T-cell (primary cell): ENCODE data around the gene APBB2. TPM values are rescaled to one million over a fixed set of nuclear protein-coding genes. Genes with fewer than 3 reads are reported as not detected.

Experiments
- ATAC-seq, 4 experiments: fragments of 200-7000 bp in 3 of 4; fragments of 150-1000 bp in 1 of 4; cut with Tn5 transposase; replicated peaks in 1 of 4; 1 replicate in 3 of 4; 2 replicates in 1 of 4; pipeline ENCODE4 v1.10.0; 2021; ENCODE audit warnings: moderate library complexity in 3 of 4, mild to moderate bottlenecking in 2 of 4, moderate number of reproducible peaks in 1 of 4
- CTCF ChIA-PET, 2 donors: fragments of 300-600 bp; sonication (Branson Sonifier 250); formaldehyde crosslinking; loops; one replicate each; lab custom pipeline; 2022; ENCODE audit warnings: antibody characterized with exemption in 2 of 2; lab: Charles Lee
- POLR2A ChIA-PET, 2 donors: fragments of 300-600 bp; sonication (Branson Sonifier 250); formaldehyde crosslinking; loops; one replicate each; lab custom pipeline; 2022; ENCODE audit warnings: antibody characterized with exemption in 2 of 2; lab: Charles Lee
- DNase-seq, 35 experiments: peaks; one replicate each; pipeline versions ENCODE4 v3.0.0 to v3.0.0-alpha.2; 2013 to 2023
- H3K27ac ChIP-seq: one replicate; pipeline ENCODE4 v1.5.1; 2013; ENCODE audit warnings: low read length
- H3K27me3 ChIP-seq, 2 experiments: replicated peaks in 1 of 2; 1 replicate in 1 of 2; 2 replicates in 1 of 2; pipeline versions ENCODE4 v1.6.1 to v1.7.0; 2013; ENCODE audit warnings: low read length in 1 of 2, mixed read lengths in 1 of 2; ENCODE audit not compliant: control insufficient read depth in 2 of 2, insufficient read depth in 2 of 2; ENCODE audit errors: extremely low read depth in 1 of 2
- H3K36me3 ChIP-seq, 2 donors: 1 replicate in 1 of 2; 2 replicates in 1 of 2; pipeline versions ENCODE4 v1.6.1 to v1.7.0; 2013; ENCODE audit warnings: low read length in 1 of 2; ENCODE audit not compliant: control insufficient read depth in 2 of 2, insufficient read depth in 1 of 2; ENCODE audit errors: extremely low read depth in 1 of 2
- H3K4me1 ChIP-seq, 2 experiments: 1 replicate in 1 of 2; 2 replicates in 1 of 2; pipeline versions ENCODE4 v1.6.1 to v1.7.0; 2013; ENCODE audit warnings: low read length in 2 of 2, mixed read lengths in 1 of 2; ENCODE audit not compliant: insufficient read depth in 2 of 2, control insufficient read depth in 1 of 2; ENCODE audit errors: extremely low read depth in 1 of 2
- H3K4me3 ChIP-seq, 2 donors: 1 replicate in 1 of 2; 2 replicates in 1 of 2; pipeline versions ENCODE4 v1.5.1 to v1.7.0; 2013; ENCODE audit warnings: mild to moderate bottlenecking in 2 of 2, low read length in 1 of 2, moderate library complexity in 1 of 2; ENCODE audit not compliant: control insufficient read depth in 1 of 2; ENCODE audit errors: extremely low read depth in 1 of 2
- H3K9me3 ChIP-seq: 2 replicates; pipeline ENCODE4 v1.7.0; 2013
- H3K27ac Mint-ChIP-seq, 2 donors: one replicate each; pipeline ENCODE4 v1.8.0; 2020 to 2021; ENCODE audit warnings: mild to moderate bottlenecking in 2 of 2, mixed read lengths in 2 of 2
- H3K27me3 Mint-ChIP-seq, 2 donors: one replicate each; pipeline ENCODE4 v1.8.0; 2021 to 2022; ENCODE audit warnings: mixed read lengths in 2 of 2
- H3K36me3 Mint-ChIP-seq: one replicate; pipeline ENCODE4 v1.8.0; 2021; ENCODE audit warnings: mixed read lengths
- H3K4me1 Mint-ChIP-seq, 3 donors: one replicate each; pipeline ENCODE4 v1.8.0; 2020 to 2022; ENCODE audit warnings: mixed read lengths in 3 of 3, mild to moderate bottlenecking in 1 of 3
- H3K4me3 Mint-ChIP-seq, 3 donors: one replicate each; pipeline ENCODE4 v1.8.0; 2020 to 2022; ENCODE audit warnings: mild to moderate bottlenecking in 3 of 3, mixed read lengths in 3 of 3, moderate library complexity in 3 of 3
- H3K9me3 Mint-ChIP-seq, 3 donors: one replicate each; pipeline ENCODE4 v1.8.0; 2020 to 2022; ENCODE audit warnings: mixed read lengths in 3 of 3
- whole genome bisulfite sequencing: methylation state at CpG from one replicate; pipeline ENCODE4 v1.1.5; 2013; ENCODE audit warnings: missing lambda C conversion rate; ENCODE audit not compliant: insufficient coverage; 5-methylcytosine and 5-hydroxymethylcytosine counted together
- total RNA-seq, 35 experiments: library from RNA in 6 of 35; stranded (reverse) in 6 of 35; fragments of 120-200 nt in 1 of 35; gene quantifications; one replicate each; pipeline versions ENCODE4 v1.2.1 to v1.2.4 and lab custom pipeline; 2013 to 2026

APBB2 gene
- total RNA-seq, 5 donors from 2014 or later (not counting 1 experiment from before 2014, with no cell fraction given) = 0.23 to 1.6 (median 0.70) TPM

DNA sequence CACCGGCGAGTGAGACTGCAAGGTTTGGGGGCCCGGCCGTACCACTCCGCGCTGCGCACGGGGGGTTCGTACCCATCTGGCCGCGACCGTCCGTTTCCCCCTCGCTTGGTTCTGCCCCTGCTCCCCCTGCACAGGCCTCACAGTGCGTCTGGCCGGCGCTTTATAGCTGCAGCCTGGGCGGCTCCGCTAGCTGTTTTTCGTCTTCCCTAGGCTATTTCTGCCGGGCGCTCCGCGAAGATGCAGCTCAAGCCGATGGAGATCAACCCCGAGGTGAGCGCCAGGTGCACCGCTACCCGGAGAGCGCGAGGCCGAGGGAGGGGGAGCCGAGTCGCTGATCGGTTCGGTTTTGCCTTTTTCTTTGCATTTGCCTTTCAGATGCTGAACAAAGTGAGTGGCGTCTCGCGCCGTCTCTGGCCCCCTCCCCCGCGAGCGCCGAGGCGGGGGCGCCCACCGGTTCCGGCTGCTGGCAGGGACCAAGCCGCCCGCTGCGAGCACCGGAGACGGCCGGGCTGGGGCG is 42.5 kb upstream of the APBB2 start, which contains the start of gene UCHL1:
Gene UCHL1 (plus strand): TSS at position 189 of the 517 bp plus-strand sequence. CDS start 49 bp downstream, at position 238.
- ATAC-seq (peak in 1 of 4 experiments; percentile 25), DNase-seq (no peak)
- ChIA-PET POLR2A (no interaction called here), CTCF (no interaction called here)
- WGBS = 7% methylated on average over 54 of the region's 55 CpGs
- H3K36me3 ChIP-seq = no peaks in the 10 kb centered on the region
- Mint-ChIP-seq H3K27me3 (peaks cover 42 to 50% of the 10 kb centered on the region in 2 donors), H3K4me3 (peak within 1 kb of the TSS; percentile 50 to 69 (median 68)), H3K36me3 (no peaks in the 10 kb centered on the region), H3K9me3 (peaks cover 0 to 2% (median 0%) of the 10 kb centered on the region in 3 donors), H3K4me1 (peaks cover 5 to 13% (median 12%) of the 10 kb centered on the region in 3 donors), H3K27ac (no peak within 1 kb of the TSS)
- peaks cover 0 to 8% of the 10 kb centered on the region in 2 experiments for H3K4me1 ChIP-seq
- H3K4me3 ChIP-seq = peak within 1 kb of the TSS in 1 of 2 donors; percentile 58
- H3K9me3 ChIP-seq = no peaks in the 10 kb centered on the region
- H3K27ac ChIP-seq = no peak within 1 kb of the TSS
- peaks cover 13 to 19% of the 10 kb centered on the region in 2 experiments for H3K27me3 ChIP-seq

DNA sequence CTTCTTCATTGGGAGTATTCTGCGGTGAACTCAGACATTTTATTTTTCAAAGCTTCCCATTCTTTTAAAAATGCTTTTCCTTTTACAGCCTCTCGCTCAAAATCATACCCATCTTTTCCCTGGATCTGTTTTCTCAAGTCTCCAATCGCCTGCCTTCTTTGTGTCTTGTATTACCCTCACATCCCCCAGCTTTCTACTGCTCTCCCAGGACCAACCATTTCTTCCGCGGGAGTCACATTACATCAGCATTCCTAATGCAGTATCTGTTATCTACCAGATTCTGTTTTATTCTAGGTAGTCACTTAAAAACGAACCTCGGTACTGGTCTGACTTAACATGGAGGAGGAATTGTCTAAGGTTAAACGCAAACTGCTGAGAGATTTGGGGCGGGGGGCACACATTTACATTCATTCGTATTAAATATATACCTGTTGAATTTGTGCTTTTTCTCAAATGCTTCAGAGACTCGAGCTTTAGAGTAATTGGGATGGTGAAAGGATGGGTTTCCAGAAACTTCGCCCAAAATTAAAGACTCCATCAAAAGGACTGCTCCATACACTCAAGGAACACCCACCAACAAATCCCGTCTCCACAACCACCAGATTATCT is 41.9 kb upstream of the APBB2 start:
- Mint-ChIP-seq H3K4me3 (peak overlapping the region in 2 of 3 donors; percentile 50 to 64), H3K27ac (no peak overlapping the region), H3K9me3 (peaks cover 0 to 2% (median 0%) of the 10 kb centered on the region in 3 donors), H3K4me1 (peaks cover 5 to 13% (median 12%) of the 10 kb centered on the region in 3 donors), H3K27me3 (peaks cover 38 to 48% of the 10 kb centered on the region in 2 donors), H3K36me3 (no peaks in the 10 kb centered on the region)
- POLR2A ChIA-PET = no interaction called here
- CTCF ChIA-PET = interaction anchor here in 1 of 2 donors (0.7 kb wide), 1 partner anchor 628 kb away, joined by 3 read pairs; no protein-coding TSS in a partner anchor
- ATAC-seq (no peak), DNase-seq (no peak)
- Histone ChIP-seq H3K27me3 (peaks cover 13 to 19% of the 10 kb centered on the region in 2 experiments), H3K4me1 (peaks cover 0 to 8% of the 10 kb centered on the region in 2 experiments), H3K9me3 (no peaks in the 10 kb centered on the region), H3K4me3 (no peak overlapping the region), H3K27ac (no peak overlapping the region), H3K36me3 (no peaks in the 10 kb centered on the region)
- WGBS = 24% methylated on average over 6 of the region's 13 CpGs

DNA sequence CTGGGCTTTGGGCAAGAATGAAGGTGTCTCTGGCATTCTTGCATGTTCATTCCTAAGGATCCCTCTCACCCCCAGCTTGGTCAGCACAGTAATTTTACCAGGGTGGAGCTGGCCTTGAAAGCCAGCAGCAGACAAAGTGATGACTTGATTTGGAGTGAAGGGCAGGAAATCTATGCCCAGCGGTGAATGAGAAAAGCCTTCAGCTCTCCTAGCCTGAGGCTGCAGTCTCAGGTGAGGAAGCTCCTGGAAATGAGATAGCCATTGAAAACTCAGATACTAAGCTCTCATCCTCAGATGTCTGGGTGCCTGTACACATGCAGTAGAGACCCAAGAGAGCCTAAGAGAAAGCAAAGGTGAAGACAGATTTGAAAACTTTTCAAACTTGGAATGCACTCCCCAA is 31.6 kb upstream of the APBB2 start:
- peaks cover 9 to 27% of the 10 kb centered on the region in 2 donors for H3K27me3 Mint-ChIP-seq
- no peak overlapping the region for H3K4me3 Mint-ChIP-seq
- WGBS = 71% methylated on average over 1 of the region's 1 CpG
- Histone ChIP-seq H3K9me3 (no peaks in the 10 kb centered on the region), H3K36me3 (no peaks in the 10 kb centered on the region), H3K27me3 (peaks cover 0 to 3% of the 10 kb centered on the region in 2 experiments), H3K4me3 (no peak overlapping the region), H3K4me1 (no peaks in the 10 kb centered on the region), H3K27ac (no peak overlapping the region)
- no peak for ATAC-seq
- H3K36me3 Mint-ChIP-seq = no peaks in the 10 kb centered on the region
- ChIA-PET CTCF (interaction anchor here in 1 of 2 donors (0.7 kb wide), 1 partner anchor 34 kb away, joined by 6 read pairs; no protein-coding TSS in a partner anchor), POLR2A (no interaction called here)
- H3K4me1 Mint-ChIP-seq = no peaks in the 10 kb centered on the region
- no peak for DNase-seq
- no peak overlapping the region for H3K27ac Mint-ChIP-seq
- peaks cover 0 to 4% (median 0%) of the 10 kb centered on the region in 3 donors for H3K9me3 Mint-ChIP-seq

DNA sequence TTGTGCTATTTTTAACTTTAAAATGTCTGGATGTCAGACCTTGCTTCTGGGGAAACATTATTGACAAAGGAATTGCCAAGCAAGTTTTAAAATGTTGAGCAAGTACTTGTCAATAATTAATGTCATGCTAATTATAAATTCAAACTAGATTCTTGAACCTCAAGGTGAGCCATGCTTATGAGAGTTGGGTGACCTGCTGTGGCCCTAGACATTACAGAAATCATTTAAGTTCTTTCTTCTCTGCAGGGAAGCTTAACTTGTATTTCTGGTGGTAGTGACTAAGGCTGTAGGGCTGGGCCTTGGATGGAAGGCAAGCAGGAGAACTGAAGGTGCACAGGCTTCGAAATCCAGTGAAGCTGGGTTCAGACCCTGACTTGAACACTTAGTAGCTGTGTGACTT is 27.6 kb upstream of the APBB2 start:
- WGBS = 60% methylated on average over 1 of the region's 1 CpG
- no peaks in the 10 kb centered on the region for H3K36me3 Mint-ChIP-seq
- Histone ChIP-seq H3K27ac (no peak overlapping the region), H3K4me3 (no peak overlapping the region), H3K27me3 (peaks cover 0 to 3% of the 10 kb centered on the region in 2 experiments), H3K36me3 (no peaks in the 10 kb centered on the region), H3K9me3 (no peaks in the 10 kb centered on the region), H3K4me1 (no peaks in the 10 kb centered on the region)
- H3K27me3 Mint-ChIP-seq = peaks cover 9 to 18% of the 10 kb centered on the region in 2 donors
- H3K27ac Mint-ChIP-seq = no peak overlapping the region
- ChIA-PET POLR2A (no interaction called here), CTCF (interaction anchor here in 1 of 2 donors (0.7 kb wide), 1 partner anchor 35 kb away, joined by 3 read pairs; no protein-coding TSS in a partner anchor)
- H3K9me3 Mint-ChIP-seq = no peaks in the 10 kb centered on the region
- H3K4me3 Mint-ChIP-seq = no peak overlapping the region
- DNase-seq (no peak), ATAC-seq (no peak)
- H3K4me1 Mint-ChIP-seq = no peaks in the 10 kb centered on the region

DNA sequence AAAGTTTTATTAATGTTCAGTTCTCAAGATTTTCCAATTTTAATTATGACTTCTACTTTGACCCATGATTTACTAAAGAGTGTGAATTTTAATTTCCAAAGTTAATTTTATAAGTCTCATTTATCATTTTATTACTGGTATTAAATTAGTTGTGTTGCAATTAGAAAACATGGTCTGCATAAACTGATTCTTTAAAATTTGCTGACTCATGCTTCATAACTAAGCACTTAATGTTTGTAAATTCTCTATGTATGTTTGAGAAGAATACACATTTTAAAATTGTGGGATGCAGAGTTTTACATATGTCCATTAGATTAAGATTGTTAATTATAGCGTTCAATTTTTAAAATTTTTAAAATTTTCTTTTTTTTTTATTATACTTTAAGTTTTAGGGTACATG is 22.2 kb upstream of the APBB2 start:
- ChIA-PET POLR2A (no interaction called here), CTCF (no interaction called here)
- Histone ChIP-seq H3K9me3 (no peaks in the 10 kb centered on the region), H3K27me3 (no peaks in the 10 kb centered on the region), H3K27ac (no peak overlapping the region), H3K4me1 (no peaks in the 10 kb centered on the region), H3K36me3 (no peaks in the 10 kb centered on the region), H3K4me3 (no peak overlapping the region)
- ATAC-seq = no peak
- Mint-ChIP-seq H3K4me1 (no peaks in the 10 kb centered on the region), H3K36me3 (no peaks in the 10 kb centered on the region), H3K27ac (no peak overlapping the region), H3K4me3 (no peak overlapping the region), H3K9me3 (no peaks in the 10 kb centered on the region), H3K27me3 (peaks cover 2% of the 10 kb centered on the region in 2 donors)
- no peak for DNase-seq
- no CpG with 5 or more reads among the region's 1 CpG for WGBS

DNA sequence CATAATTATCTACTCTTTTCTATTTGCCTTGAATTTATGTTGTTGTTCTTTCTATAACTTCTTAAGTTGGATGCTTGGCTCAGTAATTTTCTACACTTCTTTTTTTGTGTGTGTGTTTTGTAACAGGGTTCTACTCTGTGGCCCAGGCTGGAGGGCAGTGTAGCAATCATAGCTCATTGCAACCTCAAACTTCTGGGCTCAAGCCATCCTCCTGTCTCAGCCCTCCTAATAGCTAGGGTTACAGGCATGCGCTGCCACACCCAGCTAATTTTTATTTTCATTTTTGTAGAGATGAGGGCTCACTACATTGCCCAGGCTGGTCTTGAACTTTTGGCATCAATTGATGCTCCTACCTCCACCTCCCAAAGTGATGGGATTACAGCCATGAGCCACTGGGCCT is 21.7 kb upstream of the APBB2 start:
- DNase-seq (no peak), ATAC-seq (no peak)
- no peaks in the 10 kb centered on the region for H3K4me1 ChIP-seq
- H3K9me3 Mint-ChIP-seq = no peaks in the 10 kb centered on the region
- H3K27ac Mint-ChIP-seq = no peak overlapping the region
- H3K4me3 ChIP-seq = no peak overlapping the region
- ChIA-PET CTCF (no interaction called here), POLR2A (no interaction called here)
- H3K36me3 ChIP-seq = no peaks in the 10 kb centered on the region
- no peaks in the 10 kb centered on the region for H3K4me1 Mint-ChIP-seq
- H3K4me3 Mint-ChIP-seq = no peak overlapping the region
- H3K27me3 Mint-ChIP-seq = peaks cover 0 to 2% of the 10 kb centered on the region in 2 donors
- H3K9me3 ChIP-seq = no peaks in the 10 kb centered on the region
- no peaks in the 10 kb centered on the region for H3K36me3 Mint-ChIP-seq
- WGBS = no CpG with 5 or more reads among the region's 1 CpG
- no peak overlapping the region for H3K27ac ChIP-seq
- H3K27me3 ChIP-seq = no peaks in the 10 kb centered on the region
